ENCODE data around the gene POLE. TPM values are rescaled to one million over a fixed set of nuclear protein-coding genes. Genes with fewer than 3 reads are reported as not detected.

The POLE gene
- total and polyA plus RNA-seq, 10 of the 15 experiments (the other 5 are each of a cell fraction or from before 2014, with no cell fraction given), result 2.3 to 103 (median 37.1) TPM

DNA sequence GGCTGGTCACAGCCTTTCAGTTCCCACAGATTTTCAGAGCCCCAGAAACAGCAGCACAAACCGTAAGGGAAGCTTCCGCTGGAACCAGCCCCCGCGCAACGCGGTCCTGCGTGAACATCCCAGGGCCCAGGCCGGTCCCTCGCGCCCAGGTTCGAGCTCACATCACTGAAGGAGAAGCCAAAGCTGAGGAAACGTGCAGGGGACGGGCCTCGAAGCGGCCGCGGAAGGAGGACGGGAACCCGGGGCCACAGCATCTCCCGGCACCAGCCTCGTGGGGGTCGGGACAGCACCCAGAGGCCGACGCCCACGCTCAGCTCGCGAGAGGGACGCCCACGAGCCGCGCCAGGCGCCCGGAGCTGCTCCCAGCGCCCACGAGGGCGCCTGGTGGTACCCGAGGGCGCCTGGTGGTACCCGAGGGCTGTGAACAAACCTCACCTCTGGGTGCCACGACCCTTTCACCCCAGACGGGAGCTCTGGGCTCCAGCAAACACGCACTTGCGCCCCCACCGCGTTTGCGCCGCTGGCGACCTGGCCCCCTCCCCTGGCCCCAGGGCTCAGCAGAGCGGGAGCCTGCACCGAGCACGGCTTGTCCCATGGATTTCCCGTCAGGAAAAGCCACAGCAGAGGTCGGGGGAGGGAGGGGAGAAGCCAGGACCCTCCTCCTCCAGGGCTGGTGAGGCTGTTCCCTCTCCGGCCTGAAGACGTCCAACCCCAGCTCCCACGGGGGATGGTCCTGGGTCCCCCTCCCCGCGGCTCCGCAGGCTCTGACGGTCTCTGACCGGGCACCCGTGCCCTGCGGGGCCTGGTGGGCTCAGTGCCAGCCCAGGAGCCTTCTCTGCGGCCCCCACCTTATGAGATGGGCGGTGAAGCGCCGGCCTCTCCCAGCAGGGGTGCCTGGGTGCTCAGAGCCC lies 83.6 kb downstream of the POLE start:
- intact Hi-C loops (cut with micrococcal nuclease; ENCODE audit: unreplicated experiment) (no loop called here), in situ Hi-C loops (cut with MboI) (no loop called here)
- ChIA-PET POLR2A (no interaction called here), SMC1A (ENCODE audit: uncharacterized antibody, unreplicated experiment) (no interaction called here), CTCF (interaction anchor here (1.6 kb wide), 1 partner anchor 11 kb away, joined by 5 read pairs; no protein-coding TSS in a partner anchor), RAD21 (ENCODE audit: unreplicated experiment) (no interaction called here)
- no peaks in the 10 kb centered on the region for H4K20me1 ChIP-seq (ENCODE audit: control insufficient read depth, insufficient read depth)
- H3K4me1 ChIP-seq (ENCODE audit: control insufficient read depth, insufficient read depth, low read length), result no peaks in the 10 kb centered on the region
- BruUV-seq (replicated peaks), result no TSS peak
- TF ChIP-seq, protein P1, sequence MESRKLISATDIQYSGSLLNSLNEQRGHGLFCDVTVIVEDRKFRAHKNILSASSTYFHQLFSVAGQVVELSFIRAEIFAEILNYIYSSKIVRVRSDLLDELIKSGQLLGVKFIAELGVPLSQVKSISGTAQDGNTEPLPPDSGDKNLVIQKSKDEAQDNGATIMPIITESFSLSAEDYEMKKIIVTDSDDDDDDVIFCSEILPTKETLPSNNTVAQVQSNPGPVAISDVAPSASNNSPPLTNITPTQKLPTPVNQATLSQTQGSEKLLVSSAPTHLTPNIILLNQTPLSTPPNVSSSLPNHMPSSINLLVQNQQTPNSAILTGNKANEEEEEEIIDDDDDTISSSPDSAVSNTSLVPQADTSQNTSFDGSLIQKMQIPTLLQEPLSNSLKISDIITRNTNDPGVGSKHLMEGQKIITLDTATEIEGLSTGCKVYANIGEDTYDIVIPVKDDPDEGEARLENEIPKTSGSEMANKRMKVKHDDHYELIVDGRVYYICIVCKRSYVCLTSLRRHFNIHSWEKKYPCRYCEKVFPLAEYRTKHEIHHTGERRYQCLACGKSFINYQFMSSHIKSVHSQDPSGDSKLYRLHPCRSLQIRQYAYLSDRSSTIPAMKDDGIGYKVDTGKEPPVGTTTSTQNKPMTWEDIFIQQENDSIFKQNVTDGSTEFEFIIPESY (IDR thresholded peaks at IDR 0.05), result 0 out of 2 replicates have a peak, but pooled peaks have one; percentile 26
- no peak for TF ChIP-seq RAD21 (IDR thresholded peaks at IDR 0.05; ENCODE audit: insufficient read depth, low read depth, low read length)
- TF ChIP-seq, protein P2, sequence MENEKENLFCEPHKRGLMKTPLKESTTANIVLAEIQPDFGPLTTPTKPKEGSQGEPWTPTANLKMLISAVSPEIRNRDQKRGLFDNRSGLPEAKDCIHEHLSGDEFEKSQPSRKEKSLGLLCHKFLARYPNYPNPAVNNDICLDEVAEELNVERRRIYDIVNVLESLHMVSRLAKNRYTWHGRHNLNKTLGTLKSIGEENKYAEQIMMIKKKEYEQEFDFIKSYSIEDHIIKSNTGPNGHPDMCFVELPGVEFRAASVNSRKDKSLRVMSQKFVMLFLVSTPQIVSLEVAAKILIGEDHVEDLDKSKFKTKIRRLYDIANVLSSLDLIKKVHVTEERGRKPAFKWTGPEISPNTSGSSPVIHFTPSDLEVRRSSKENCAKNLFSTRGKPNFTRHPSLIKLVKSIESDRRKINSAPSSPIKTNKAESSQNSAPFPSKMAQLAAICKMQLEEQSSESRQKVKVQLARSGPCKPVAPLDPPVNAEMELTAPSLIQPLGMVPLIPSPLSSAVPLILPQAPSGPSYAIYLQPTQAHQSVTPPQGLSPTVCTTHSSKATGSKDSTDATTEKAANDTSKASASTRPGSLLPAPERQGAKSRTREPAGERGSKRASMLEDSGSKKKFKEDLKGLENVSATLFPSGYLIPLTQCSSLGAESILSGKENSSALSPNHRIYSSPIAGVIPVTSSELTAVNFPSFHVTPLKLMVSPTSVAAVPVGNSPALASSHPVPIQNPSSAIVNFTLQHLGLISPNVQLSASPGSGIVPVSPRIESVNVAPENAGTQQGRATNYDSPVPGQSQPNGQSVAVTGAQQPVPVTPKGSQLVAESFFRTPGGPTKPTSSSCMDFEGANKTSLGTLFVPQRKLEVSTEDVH (IDR thresholded peaks at IDR 0.05; ENCODE audit: low read depth, partially characterized antibody), result no peak
- no peak for TF ChIP-seq TBL1XR1 (IDR thresholded peaks at IDR 0.05; ENCODE audit: low read depth, low read length)
- TF ChIP-seq CBX3 (IDR thresholded peaks at IDR 0.05; ENCODE audit: borderline replicate concordance, low read depth), result no peak
- no peak for TF ChIP-seq TCF12 (IDR thresholded peaks at IDR 0.05; ENCODE audit: low read depth, low read length)
- TF ChIP-seq, protein P3, sequence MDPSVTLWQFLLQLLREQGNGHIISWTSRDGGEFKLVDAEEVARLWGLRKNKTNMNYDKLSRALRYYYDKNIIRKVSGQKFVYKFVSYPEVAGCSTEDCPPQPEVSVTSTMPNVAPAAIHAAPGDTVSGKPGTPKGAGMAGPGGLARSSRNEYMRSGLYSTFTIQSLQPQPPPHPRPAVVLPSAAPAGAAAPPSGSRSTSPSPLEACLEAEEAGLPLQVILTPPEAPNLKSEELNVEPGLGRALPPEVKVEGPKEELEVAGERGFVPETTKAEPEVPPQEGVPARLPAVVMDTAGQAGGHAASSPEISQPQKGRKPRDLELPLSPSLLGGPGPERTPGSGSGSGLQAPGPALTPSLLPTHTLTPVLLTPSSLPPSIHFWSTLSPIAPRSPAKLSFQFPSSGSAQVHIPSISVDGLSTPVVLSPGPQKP (IDR thresholded peaks at IDR 0.05; ENCODE audit: low read depth, low read length), result no peak
- TF ChIP-seq, protein P4, sequence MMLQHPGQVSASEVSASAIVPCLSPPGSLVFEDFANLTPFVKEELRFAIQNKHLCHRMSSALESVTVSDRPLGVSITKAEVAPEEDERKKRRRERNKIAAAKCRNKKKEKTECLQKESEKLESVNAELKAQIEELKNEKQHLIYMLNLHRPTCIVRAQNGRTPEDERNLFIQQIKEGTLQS (IDR thresholded peaks at IDR 0.05; ENCODE audit: borderline replicate concordance, extremely low read depth, low read depth, low read length), result no peak
- H2AFZ ChIP-seq (ENCODE audit: control insufficient read depth, low read depth, low read length), result no peak overlapping the region
- H3K4me3 ChIP-seq, result no peak overlapping the region
- no peaks in the 10 kb centered on the region; a peak in 1 of 4 replicates for H3K27me3 ChIP-seq (replicated peaks in 1 of 2; ENCODE audit: control insufficient read depth in 2 of 2, insufficient read depth in 2 of 2, low read length in 1 of 2)
- 61% methylated on average over 54 of the region's 67 CpGs for WGBS (ENCODE audit: insufficient coverage, insufficient replicate concordance, low lambda C conversion rate, missing lambda C conversion rate)
- no peaks in the 10 kb centered on the region for H3K79me2 ChIP-seq (ENCODE audit: control insufficient read depth, insufficient read depth, low read length)
- H3K4me2 ChIP-seq (ENCODE audit: control insufficient read depth, insufficient read depth), result no peak overlapping the region
- DNase-seq (ENCODE audit: low read depth, low spot score), result no peak
- no peaks in the 10 kb centered on the region for H3K9me3 ChIP-seq (replicated peaks; ENCODE audit: control insufficient read depth, insufficient read depth, low read length)
- H3K9ac ChIP-seq (ENCODE audit: control insufficient read depth, insufficient read depth, low read length), result no peak overlapping the region
- ATAC-seq, result no peak
- H3K36me3 ChIP-seq (ENCODE audit: control insufficient read depth in 2 of 2, insufficient read depth in 2 of 2, low read length in 1 of 2), result no peaks in the 10 kb centered on the region
- no peak overlapping the region for H3K27ac ChIP-seq (ENCODE audit: control insufficient read depth, insufficient read depth)
- no peak for FAIRE-seq

Data from GM12878 (cell line).